ENCODE data around the gene CCDC43. TPM values are rescaled to one million over a fixed set of nuclear protein-coding genes. Genes with fewer than 3 reads are reported as not detected.
A peak's percentile ranks its signal among the peaks of the same experiment; 100 is the strongest.

Gene CCDC43
- total and polyA plus RNA-seq, 5 donors = 19.0 to 25.9 (median 23.8) TPM

- no peaks in the 10 kb centered on the region for H3K27me3 ChIP-seq (ENCODE audit: control insufficient read depth, insufficient read depth)
- 94% methylated on average over 1 of the region's 1 CpG for WGBS
- no peak for ATAC-seq
- no peak for DNase-seq
- H3K4me3 ChIP-seq (ENCODE audit: low read length) = no peak overlapping the region
- H3K27ac ChIP-seq (ENCODE audit: low read length) = no peak overlapping the region
- no peaks in the 10 kb centered on the region for H3K4me1 ChIP-seq (ENCODE audit: control insufficient read depth, insufficient read depth, low read length)
- intact Hi-C loops (cut with DNase I) = no loop called here
- H3K9me3 ChIP-seq (ENCODE audit: control insufficient read depth, low read length) = no peaks in the 10 kb centered on the region
Observed at GRCh38 chr17:44666006-44666405, 23.6 kb downstream of the CCDC43 start.

- 100% methylated on average over 1 of the region's 1 CpG for WGBS
- Histone ChIP-seq H3K4me3 (ENCODE audit: low read length) (no peak overlapping the region), H3K27me3 (ENCODE audit: control insufficient read depth, insufficient read depth) (no peaks in the 10 kb centered on the region), H3K27ac (ENCODE audit: low read length) (no peak overlapping the region), H3K4me1 (ENCODE audit: control insufficient read depth, insufficient read depth, low read length) (no peaks in the 10 kb centered on the region), H3K9me3 (ENCODE audit: control insufficient read depth, low read length) (no peaks in the 10 kb centered on the region)
- intact Hi-C loops (cut with DNase I) = no loop called here
- ATAC-seq (no peak), DNase-seq (no peak)
Observed at GRCh38 chr17:44664867-44665266, 24.7 kb downstream of the CCDC43 start.

GRCh38 chr17:44663095-44663494, 26.5 kb downstream of the CCDC43 start:
- Histone ChIP-seq H3K9me3 (ENCODE audit: control insufficient read depth, low read length) (no peaks in the 10 kb centered on the region), H3K4me3 (ENCODE audit: low read length) (no peak overlapping the region), H3K27ac (ENCODE audit: low read length) (no peak overlapping the region), H3K4me1 (ENCODE audit: control insufficient read depth, insufficient read depth, low read length) (no peaks in the 10 kb centered on the region), H3K27me3 (ENCODE audit: control insufficient read depth, insufficient read depth) (no peaks in the 10 kb centered on the region)
- intact Hi-C loops (cut with DNase I) = no loop called here
- no peak for DNase-seq
- ATAC-seq = no peak
- 86% methylated on average over 1 of the region's 1 CpG for WGBS

GRCh38 chr17:44661835-44662234, 27.7 kb downstream of the CCDC43 start:
- WGBS = 98% methylated on average over 2 of the region's 2 CpGs
- intact Hi-C loops (cut with DNase I) = no loop called here

GRCh38 chr17:44655983-44656710, 33.4 kb downstream of the CCDC43 start, which contains the start of gene MEIOC:
TSS of gene MEIOC (plus strand) at chr17:44656468. CDS start at chr17:44656614, 146 bp downstream.
- H3K4me3 ChIP-seq (ENCODE audit: low read length) = peak within 1 kb of the TSS; percentile 34

More at GRCh38 chr17:44661835-44662234, 27.7 kb downstream of the CCDC43 start:
- H3K27ac ChIP-seq (ENCODE audit: low read length) = no peak overlapping the region
- no peaks in the 10 kb centered on the region for H3K4me1 ChIP-seq (ENCODE audit: control insufficient read depth, insufficient read depth, low read length)
- no peak for DNase-seq
- no peaks in the 10 kb centered on the region for H3K27me3 ChIP-seq (ENCODE audit: control insufficient read depth, insufficient read depth)
- no peak overlapping the region for H3K4me3 ChIP-seq (ENCODE audit: low read length)
- no peaks in the 10 kb centered on the region for H3K9me3 ChIP-seq (ENCODE audit: control insufficient read depth, low read length)
- ATAC-seq = no peak

GRCh38 chr17:44653954-44654353, 35.6 kb downstream of the CCDC43 start:
- no peak overlapping the region for H3K4me3 ChIP-seq (ENCODE audit: low read length)
- ATAC-seq (no peak), DNase-seq (no peak)
- intact Hi-C loops (cut with DNase I) = no loop called here
- no peaks in the 10 kb centered on the region for H3K27me3 ChIP-seq (ENCODE audit: control insufficient read depth, insufficient read depth)
- H3K27ac ChIP-seq (ENCODE audit: low read length) = no peak overlapping the region
- H3K9me3 ChIP-seq (ENCODE audit: control insufficient read depth, low read length) = no peaks in the 10 kb centered on the region
- 81% methylated on average over 1 of the region's 1 CpG for WGBS
- H3K4me1 ChIP-seq (ENCODE audit: control insufficient read depth, insufficient read depth, low read length) = no peaks in the 10 kb centered on the region

More at GRCh38 chr17:44655983-44656710, 33.4 kb downstream of the CCDC43 start, which contains the start of gene MEIOC:
- Histone ChIP-seq H3K4me1 (ENCODE audit: control insufficient read depth, insufficient read depth, low read length) (no peaks in the 10 kb centered on the region), H3K27me3 (ENCODE audit: control insufficient read depth, insufficient read depth) (no peaks in the 10 kb centered on the region), H3K9me3 (ENCODE audit: control insufficient read depth, low read length) (no peaks in the 10 kb centered on the region), H3K27ac (ENCODE audit: low read length) (no peak within 1 kb of the TSS)
- intact Hi-C loops (cut with DNase I) = no loop called here
- ATAC-seq = peak; percentile 29 to 35
- WGBS = 7% methylated on average over 57 of the region's 57 CpGs
- DNase-seq = no peak

- Histone ChIP-seq H3K9me3 (ENCODE audit: control insufficient read depth, low read length) (no peaks in the 10 kb centered on the region), H3K4me1 (ENCODE audit: control insufficient read depth, insufficient read depth, low read length) (no peaks in the 10 kb centered on the region), H3K27ac (ENCODE audit: low read length) (no peak overlapping the region), H3K4me3 (ENCODE audit: low read length) (no peak overlapping the region), H3K27me3 (ENCODE audit: control insufficient read depth, insufficient read depth) (no peaks in the 10 kb centered on the region)
- DNase-seq (no peak), ATAC-seq (no peak)
- intact Hi-C loops (cut with DNase I) = no loop called here
- WGBS = 92% methylated on average over 3 of the region's 3 CpGs
Observed at GRCh38 chr17:44653384-44653783, 36.2 kb downstream of the CCDC43 start.

GRCh38 chr17:44652727-44653126, 36.8 kb downstream of the CCDC43 start:
- no peak overlapping the region for H3K27ac ChIP-seq (ENCODE audit: low read length)
- no peak for DNase-seq

GRCh38 chr17:44651228-44651627, 38.3 kb downstream of the CCDC43 start:
- H3K27me3 ChIP-seq (ENCODE audit: control insufficient read depth, insufficient read depth) = no peaks in the 10 kb centered on the region
- WGBS = 76% methylated on average over 5 of the region's 5 CpGs
- no peak overlapping the region for H3K27ac ChIP-seq (ENCODE audit: low read length)
- no peaks in the 10 kb centered on the region for H3K4me1 ChIP-seq (ENCODE audit: control insufficient read depth, insufficient read depth, low read length)
- intact Hi-C loops (cut with DNase I) = no loop called here
- no peaks in the 10 kb centered on the region for H3K9me3 ChIP-seq (ENCODE audit: control insufficient read depth, low read length)
- DNase-seq (no peak), ATAC-seq (no peak)
- no peak overlapping the region for H3K4me3 ChIP-seq (ENCODE audit: low read length)

More at GRCh38 chr17:44652727-44653126, 36.8 kb downstream of the CCDC43 start:
- Histone ChIP-seq H3K4me1 (ENCODE audit: control insufficient read depth, insufficient read depth, low read length) (no peaks in the 10 kb centered on the region), H3K9me3 (ENCODE audit: control insufficient read depth, low read length) (no peaks in the 10 kb centered on the region), H3K4me3 (ENCODE audit: low read length) (no peak overlapping the region), H3K27me3 (ENCODE audit: control insufficient read depth, insufficient read depth) (no peaks in the 10 kb centered on the region)
- intact Hi-C loops (cut with DNase I) = no loop called here
- 84% methylated on average over 8 of the region's 8 CpGs for WGBS
- no peak for ATAC-seq

GRCh38 chr17:44648963-44649362, 40.6 kb downstream of the CCDC43 start:
- intact Hi-C loops (cut with DNase I) = no loop called here
- no peak for DNase-seq
- no peak overlapping the region for H3K27ac ChIP-seq (ENCODE audit: low read length)
- ATAC-seq = no peak
- H3K4me3 ChIP-seq (ENCODE audit: low read length) = no peak overlapping the region
- H3K4me1 ChIP-seq (ENCODE audit: control insufficient read depth, insufficient read depth, low read length) = no peaks in the 10 kb centered on the region
- WGBS = 69% methylated on average over 2 of the region's 2 CpGs
- no peaks in the 10 kb centered on the region for H3K9me3 ChIP-seq (ENCODE audit: control insufficient read depth, low read length)
- H3K27me3 ChIP-seq (ENCODE audit: control insufficient read depth, insufficient read depth) = no peaks in the 10 kb centered on the region

- intact Hi-C loops (cut with DNase I) = no loop called here
- Histone ChIP-seq H3K27ac (ENCODE audit: low read length) (no peak overlapping the region), H3K4me1 (ENCODE audit: control insufficient read depth, insufficient read depth, low read length) (no peaks in the 10 kb centered on the region), H3K27me3 (ENCODE audit: control insufficient read depth, insufficient read depth) (no peaks in the 10 kb centered on the region), H3K9me3 (ENCODE audit: control insufficient read depth, low read length) (no peaks in the 10 kb centered on the region), H3K4me3 (ENCODE audit: low read length) (no peak overlapping the region)
- no peak for DNase-seq
- no peak for ATAC-seq
Observed at GRCh38 chr17:44647736-44648135, 41.8 kb downstream of the CCDC43 start.

All from right cardiac atrium (tissue), 5 donors.